GM21786 (cell line): ENCODE data around the gene MAN1A1.

Experiments used
- ATAC-seq: cut with Tn5 transposase; IDR thresholded peaks from one replicate; pipeline ENCODE4 v1.9.1; 2021; ENCODE audit not compliant: unreplicated experiment

MAN1A1 gene

DNA sequence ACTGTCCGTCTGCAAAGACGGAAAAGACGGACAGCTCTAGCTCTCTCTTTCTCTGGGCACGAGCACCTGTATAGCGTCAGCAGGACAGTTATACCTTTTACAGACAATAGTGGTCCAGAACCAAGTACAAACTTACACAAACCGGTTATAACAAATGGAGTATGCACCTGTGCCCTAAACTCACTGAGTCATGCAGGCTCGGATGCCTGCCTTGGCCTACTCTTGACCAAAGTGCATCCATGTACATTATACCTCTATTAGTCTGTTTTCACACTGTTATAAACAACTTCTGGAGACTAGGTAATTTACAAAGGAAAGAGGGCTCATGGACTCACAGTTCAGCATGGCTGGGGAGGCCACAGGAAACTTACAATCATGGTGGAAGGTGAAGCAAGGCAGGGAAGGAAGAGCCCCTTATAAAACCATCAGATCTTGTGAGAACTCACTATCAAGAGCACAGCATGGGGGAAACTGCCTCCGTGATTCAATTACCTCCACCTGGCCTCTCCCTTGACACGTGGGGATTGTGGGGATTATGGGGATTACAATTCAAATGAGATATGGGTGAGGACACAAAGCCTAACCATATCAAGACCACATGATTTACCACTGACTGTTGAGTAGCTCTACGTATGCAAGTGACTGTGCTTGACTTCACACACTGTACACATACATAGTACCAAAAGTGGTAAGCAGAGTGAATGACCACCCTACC lies 23.1 kb downstream of the MAN1A1 start:
- no peak for ATAC-seq

DNA sequence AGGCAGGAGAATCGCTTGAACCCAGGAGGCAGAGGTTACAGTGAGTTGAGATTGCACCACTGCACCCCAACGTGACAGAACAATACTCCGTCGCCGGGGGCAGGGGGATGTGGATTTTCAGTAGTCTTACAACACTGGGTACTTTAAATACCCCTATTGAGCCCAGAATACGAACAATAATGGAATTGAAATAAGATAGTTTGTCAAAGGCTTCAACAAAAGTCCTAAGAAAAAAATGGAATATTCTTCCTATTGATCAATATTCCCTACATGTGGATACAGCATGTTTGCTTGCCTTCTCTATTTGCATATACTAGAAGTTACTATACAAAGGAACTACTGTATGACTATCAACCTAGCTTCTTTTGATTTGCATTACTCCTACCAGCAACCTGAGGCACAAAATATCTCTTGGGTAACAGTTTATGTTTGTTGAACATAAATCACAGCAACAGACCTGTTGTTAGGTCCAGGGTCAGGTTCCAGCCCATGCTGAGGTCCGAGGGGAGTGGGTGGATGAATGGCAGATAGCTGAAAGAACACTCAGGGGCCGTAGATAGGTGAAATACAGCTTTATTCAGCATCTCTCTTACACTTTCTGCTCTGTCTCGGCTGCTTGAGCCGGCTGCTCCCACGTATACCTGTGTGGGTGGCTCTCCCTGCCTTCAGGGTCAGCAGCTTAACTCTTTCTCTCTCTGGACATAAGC lies 23.8 kb downstream of the MAN1A1 start:
- no peak for ATAC-seq

GRCh38 chr6:119324718-119325117 lies 24.8 kb downstream of the MAN1A1 start:
- ATAC-seq, result no peak

GRCh38 chr6:119323931-119324330 lies 25.6 kb downstream of the MAN1A1 start:
- ATAC-seq, result no peak

- no peak for ATAC-seq
These were observed 26.1 kb downstream of the MAN1A1 start for GRCh38 chr6:119323478-119323877.

- no peak for ATAC-seq
These were observed 26.7 kb downstream of the MAN1A1 start for GRCh38 chr6:119322715-119323350.

DNA sequence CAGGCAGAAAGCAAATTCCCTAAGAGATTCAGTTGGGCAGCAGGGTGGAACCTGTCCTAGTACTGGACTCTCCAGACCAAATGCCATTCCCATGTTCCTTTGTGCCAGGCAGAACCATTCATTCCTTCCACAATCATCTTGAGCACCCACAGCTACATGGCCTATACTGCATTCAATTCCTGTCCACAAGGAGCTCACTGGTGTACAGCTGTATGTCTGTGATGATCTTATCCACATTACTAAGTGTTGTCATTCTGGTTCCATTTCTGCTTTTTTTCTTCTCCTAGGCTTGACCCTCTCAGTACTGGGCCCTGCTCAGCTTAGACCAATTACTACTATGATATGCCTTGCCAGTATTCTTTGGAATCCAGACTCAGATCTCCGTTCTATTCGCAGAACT lies 27.5 kb downstream of the MAN1A1 start:
- ATAC-seq, result no peak

DNA sequence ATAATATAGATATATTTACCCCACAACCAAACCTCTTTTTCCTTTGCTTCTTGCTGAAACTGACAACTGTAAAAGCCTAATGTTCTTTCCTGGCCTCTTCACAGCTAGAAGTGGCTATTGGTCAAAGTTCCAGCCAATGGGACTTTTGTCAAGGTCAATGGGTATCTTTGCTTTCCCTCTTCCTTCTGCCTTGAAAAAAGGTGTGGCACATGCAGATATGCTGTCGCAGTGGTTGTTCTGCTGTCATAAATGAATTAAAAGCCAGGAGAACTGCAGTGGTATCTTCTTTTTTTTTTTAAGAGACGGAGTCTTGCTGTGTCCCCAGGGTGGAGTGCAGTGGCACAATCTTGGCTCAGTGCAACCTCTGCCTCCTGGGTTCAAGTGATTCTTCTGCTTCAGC lies 29.9 kb downstream of the MAN1A1 start:
- no peak for ATAC-seq

GRCh38 chr6:119318730-119319129 lies 30.8 kb downstream of the MAN1A1 start:
- no peak for ATAC-seq

DNA sequence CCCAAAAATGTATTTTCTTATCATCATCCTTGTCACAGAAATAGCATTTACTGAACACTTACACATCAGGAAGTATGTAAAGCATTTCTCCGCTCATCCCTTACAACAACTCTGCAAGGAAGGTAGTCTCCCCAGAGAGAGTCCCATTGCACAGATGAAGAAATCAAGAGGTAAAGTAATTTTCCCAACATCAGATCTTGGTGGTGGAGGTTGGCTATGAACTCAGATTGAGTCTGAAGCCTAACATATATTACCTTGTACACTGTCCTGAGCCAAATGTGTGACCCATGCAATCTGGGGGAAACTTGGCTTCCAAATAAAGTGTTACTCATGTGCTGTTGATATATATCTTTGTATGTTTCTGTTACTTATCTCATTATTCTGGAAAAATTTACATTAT lies 31.4 kb downstream of the MAN1A1 start:
- ATAC-seq, result no peak

GRCh38 chr6:119317007-119317406 lies 32.6 kb downstream of the MAN1A1 start:
- no peak for ATAC-seq

DNA sequence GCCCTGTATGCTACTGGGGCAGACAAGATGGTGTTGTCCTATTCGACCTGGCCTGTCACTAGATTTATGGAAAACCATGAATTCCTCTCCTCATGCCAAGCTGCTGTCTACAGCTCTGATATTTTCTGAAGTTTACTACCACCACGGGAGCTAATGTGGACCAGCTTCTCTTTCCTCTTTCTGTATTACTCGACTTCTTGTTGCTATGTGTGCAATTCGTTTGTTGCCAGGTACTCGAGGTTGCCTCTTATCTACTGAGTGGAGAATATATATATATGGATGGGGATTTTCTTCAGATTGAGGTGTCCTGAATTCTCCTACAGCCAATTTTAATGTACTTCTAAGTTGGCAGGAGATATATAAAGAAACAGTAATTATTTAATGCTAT lies 34.7 kb downstream of the MAN1A1 start:
- peak; percentile 54 for ATAC-seq

GRCh38 chr6:119313937-119314884 lies 35.4 kb downstream of the MAN1A1 start:
- ATAC-seq, result peak; percentile 45

DNA sequence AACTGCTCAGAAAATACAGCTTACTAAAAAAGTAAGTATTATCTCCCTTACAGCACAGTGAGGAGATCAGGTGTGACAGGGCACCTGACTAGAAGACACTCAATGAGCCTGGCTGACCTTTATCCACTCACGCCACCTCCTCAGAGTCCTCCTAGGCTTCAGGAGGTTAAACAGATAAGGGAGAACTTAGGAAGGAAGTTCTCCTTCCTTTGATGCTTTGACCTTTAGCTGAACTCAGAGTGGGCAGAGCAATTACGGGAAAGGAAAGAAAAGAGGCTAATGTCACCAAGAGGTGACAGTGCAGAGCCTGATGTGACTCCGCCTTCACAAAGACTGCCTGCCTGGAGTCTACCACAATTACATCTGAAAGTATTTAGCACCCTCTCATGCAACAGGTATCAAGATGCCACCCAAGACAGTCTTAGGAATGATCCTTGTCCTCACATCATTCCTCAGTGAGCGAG lies 36.7 kb downstream of the MAN1A1 start:
- peak; percentile 41 for ATAC-seq

DNA sequence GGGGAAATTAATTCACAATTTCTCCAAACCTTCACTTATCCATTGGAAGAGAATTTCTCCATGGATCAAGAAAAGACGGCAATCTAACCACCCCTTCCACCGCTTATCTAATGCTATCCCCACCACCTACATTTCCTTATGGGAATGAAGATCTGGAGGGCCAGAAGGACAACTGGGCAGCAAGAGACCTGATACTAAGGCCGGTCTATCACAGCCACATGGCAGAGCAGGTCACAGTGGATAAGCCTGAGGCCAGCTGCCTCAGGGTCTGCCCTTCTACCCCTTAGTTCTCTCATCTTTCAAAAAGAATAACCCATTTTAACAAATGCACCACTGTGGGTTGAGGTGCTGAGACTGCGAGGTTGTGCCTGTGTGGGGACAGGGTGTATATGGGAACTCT lies 37.1 kb downstream of the MAN1A1 start:
- no peak for ATAC-seq

DNA sequence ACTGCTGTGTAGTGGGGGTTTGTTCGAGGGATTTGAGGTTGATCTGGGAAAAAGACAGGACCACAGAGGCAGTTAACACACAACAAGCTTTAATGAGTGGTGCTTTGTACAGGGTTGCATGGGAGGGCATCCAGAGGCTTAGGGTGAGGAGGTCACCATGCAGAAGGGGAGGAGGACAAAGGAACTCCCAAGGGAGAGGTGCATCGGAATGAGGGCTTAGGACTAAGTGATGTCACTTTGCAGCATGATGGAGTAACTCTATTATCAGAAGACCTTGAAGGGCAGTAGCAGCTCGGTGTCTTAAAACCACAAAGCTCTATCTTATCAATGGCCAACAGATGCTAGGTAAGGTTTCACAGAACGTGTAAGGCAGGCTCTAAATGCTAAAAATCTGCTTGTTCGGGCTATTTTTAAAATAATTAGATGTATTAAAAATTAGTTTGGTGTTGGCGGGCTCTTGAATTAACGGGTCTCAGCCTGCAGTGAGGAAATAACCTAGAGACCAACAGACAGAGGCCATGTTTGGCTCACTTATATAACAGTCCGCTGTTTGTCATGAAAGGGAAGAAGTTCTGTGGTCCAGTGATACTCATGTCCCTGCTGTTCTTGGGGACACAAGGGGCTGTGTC lies 37.9 kb downstream of the MAN1A1 start:
- ATAC-seq, result no peak

DNA sequence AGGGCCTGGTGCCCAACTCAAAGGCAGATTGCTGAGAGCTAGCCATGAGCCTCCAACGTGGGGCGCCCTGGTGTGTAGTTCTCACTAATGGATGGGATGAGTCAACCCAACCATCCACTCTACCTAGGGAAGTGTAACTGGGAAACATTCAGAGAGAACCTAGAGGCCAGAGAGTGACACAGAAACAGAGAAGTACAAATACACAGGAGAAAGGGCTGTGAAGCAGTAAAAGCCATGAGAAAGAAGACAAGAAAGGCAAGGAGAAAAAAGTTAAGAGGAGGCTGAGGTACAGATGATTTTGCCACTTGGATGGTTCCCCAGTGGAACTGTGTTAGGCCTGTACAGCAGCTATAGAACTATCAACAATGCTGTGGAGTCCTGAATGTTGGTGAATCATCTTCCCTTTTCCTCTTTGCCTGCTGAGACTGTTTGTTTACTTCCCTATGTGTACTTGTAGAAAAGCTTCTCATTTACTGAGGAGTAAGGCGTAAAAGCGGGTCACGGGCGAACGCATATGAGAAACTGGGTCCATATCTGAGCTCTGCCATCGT lies 39.0 kb downstream of the MAN1A1 start:
- ATAC-seq, result no peak

- ATAC-seq, result no peak
These were observed 40.4 kb downstream of the MAN1A1 start for GRCh38 chr6:119308991-119309657.

DNA sequence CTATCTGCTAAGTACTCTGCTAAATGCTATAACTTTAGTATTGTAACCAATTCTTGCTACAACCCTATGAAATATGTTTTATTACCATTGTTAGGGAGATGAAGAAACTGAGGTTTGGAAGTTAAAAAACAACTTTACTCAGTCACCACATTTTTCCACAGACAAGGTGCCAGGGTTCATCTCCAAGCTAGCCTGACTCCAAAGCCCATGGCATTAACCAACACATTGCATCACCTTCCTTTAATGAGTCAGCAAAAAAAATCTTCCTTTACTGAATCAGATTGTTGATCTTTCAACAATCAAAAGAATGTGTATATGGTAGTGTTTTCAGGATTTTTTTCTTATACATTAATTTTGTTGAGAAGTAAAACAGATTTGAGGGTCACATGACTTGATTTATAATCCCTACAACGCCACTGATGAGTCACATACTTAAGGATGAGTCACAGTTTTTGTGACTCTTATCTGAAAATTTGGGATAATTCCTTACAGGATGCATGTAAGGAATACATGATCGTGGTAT lies 41.5 kb downstream of the MAN1A1 start:
- ATAC-seq, result no peak
